ENCODE measurements around the gene NEDD4L. TPM values are rescaled to one million over a fixed set of nuclear protein-coding genes. Genes with fewer than 3 reads are reported as not detected.
A peak's percentile ranks its signal among the peaks of the same experiment; 100 is the strongest.

NEDD4L gene
- total RNA-seq, 4 donors from 2014 or later = 44.0 to 104 (median 59.6) TPM

GRCh38 chr18:58174285-58174684 lies 130.3 kb downstream of the NEDD4L start:
- no peak overlapping the region for H3K4me3 ChIP-seq

DNA sequence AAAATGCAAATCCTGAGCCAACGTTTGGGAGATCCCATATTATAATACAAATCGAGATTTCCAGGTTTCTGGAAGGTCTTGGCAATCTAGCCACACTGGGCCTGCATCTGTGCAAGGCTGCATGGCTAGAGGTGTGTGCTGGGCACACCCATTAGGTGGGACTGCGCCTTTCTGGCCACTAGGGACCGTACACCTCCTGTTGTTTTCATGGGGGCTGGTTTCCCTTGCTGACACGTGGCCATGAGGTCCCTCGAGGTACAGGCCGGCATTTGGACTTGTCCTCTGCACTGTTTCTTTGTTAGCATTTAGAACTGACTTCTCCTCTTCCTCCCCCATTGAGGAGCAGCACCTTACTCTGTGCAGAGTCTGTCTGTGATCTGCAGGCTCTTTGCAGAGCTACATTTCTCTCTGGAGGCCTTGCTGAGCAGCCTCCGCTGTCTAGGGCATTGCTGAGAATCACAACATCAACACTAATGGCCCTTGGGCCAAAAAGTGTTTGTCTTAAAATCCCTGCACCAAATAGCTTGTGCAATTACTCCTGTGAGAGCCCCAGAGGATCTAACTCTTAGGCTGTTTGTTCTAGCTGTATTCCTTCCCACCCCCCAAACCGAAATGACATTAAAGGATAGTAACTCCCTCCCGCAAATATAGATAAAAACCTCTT lies 131.2 kb downstream of the NEDD4L start:
- Histone ChIP-seq H3K36me3 (no peaks in the 10 kb centered on the region), H3K9me3 (no peaks in the 10 kb centered on the region), H3K27ac (no peak overlapping the region), H3K27me3 (no peaks in the 10 kb centered on the region), H3K4me3 (no peak overlapping the region), H3K4me1 (peaks cover 6% of the 10 kb centered on the region)
- TF ChIP-seq EP300 (IDR thresholded peaks at IDR 0.05) (no peak), POLR2AphosphoS5 (IDR thresholded peaks at IDR 0.05) (no peak), POLR2A (IDR thresholded peaks at IDR 0.05) (no peak)
- TF ChIP-seq, protein P1, sequence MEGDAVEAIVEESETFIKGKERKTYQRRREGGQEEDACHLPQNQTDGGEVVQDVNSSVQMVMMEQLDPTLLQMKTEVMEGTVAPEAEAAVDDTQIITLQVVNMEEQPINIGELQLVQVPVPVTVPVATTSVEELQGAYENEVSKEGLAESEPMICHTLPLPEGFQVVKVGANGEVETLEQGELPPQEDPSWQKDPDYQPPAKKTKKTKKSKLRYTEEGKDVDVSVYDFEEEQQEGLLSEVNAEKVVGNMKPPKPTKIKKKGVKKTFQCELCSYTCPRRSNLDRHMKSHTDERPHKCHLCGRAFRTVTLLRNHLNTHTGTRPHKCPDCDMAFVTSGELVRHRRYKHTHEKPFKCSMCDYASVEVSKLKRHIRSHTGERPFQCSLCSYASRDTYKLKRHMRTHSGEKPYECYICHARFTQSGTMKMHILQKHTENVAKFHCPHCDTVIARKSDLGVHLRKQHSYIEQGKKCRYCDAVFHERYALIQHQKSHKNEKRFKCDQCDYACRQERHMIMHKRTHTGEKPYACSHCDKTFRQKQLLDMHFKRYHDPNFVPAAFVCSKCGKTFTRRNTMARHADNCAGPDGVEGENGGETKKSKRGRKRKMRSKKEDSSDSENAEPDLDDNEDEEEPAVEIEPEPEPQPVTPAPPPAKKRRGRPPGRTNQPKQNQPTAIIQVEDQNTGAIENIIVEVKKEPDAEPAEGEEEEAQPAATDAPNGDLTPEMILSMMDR (IDR thresholded peaks at IDR 0.05) = no peak
- DNase-seq (ENCODE audit: low spot score in 2 of 2) = peak in 1 of 2 donors; percentile 54
- WGBS = 67% methylated on average over 10 of the region's 10 CpGs

More at GRCh38 chr18:58174285-58174684, 130.3 kb downstream of the NEDD4L start:
- TF ChIP-seq, protein P1 (IDR thresholded peaks at IDR 0.05) = no peak
- TF ChIP-seq POLR2A (IDR thresholded peaks at IDR 0.05) (no peak), EP300 (IDR thresholded peaks at IDR 0.05) (no peak), POLR2AphosphoS5 (IDR thresholded peaks at IDR 0.05) (no peak)
- Histone ChIP-seq H3K4me1 (peaks cover 6% of the 10 kb centered on the region), H3K9me3 (no peaks in the 10 kb centered on the region), H3K36me3 (no peaks in the 10 kb centered on the region), H3K27me3 (no peaks in the 10 kb centered on the region), H3K27ac (no peak overlapping the region)
- peak in 1 of 2 donors; percentile 49 for DNase-seq (ENCODE audit: low spot score in 2 of 2)
- 86% methylated on average over 12 of the region's 12 CpGs for WGBS

GRCh38 chr18:58175786-58176176 lies 131.8 kb downstream of the NEDD4L start:
- Histone ChIP-seq H3K36me3 (no peaks in the 10 kb centered on the region), H3K4me3 (no peak overlapping the region), H3K9me3 (no peaks in the 10 kb centered on the region), H3K27ac (no peak overlapping the region), H3K4me1 (peaks cover 9% of the 10 kb centered on the region), H3K27me3 (no peaks in the 10 kb centered on the region)
- DNase-seq (ENCODE audit: low spot score in 2 of 2) = no peak
- TF ChIP-seq POLR2AphosphoS5 (IDR thresholded peaks at IDR 0.05) (no peak), POLR2A (IDR thresholded peaks at IDR 0.05) (no peak), EP300 (IDR thresholded peaks at IDR 0.05) (no peak)
- TF ChIP-seq, protein P1 (IDR thresholded peaks at IDR 0.05) = no peak
- WGBS = 91% methylated on average over 5 of the region's 5 CpGs

- TF ChIP-seq, protein P1 (IDR thresholded peaks at IDR 0.05) = no peak
- no peak for TF ChIP-seq POLR2A (IDR thresholded peaks at IDR 0.05)
- no peak for TF ChIP-seq EP300 (IDR thresholded peaks at IDR 0.05)
- no peak for TF ChIP-seq POLR2AphosphoS5 (IDR thresholded peaks at IDR 0.05)
- peak in 1 of 2 donors; percentile 55 for DNase-seq (ENCODE audit: low spot score in 2 of 2)
- Histone ChIP-seq H3K27ac (no peak overlapping the region), H3K9me3 (no peaks in the 10 kb centered on the region), H3K36me3 (no peaks in the 10 kb centered on the region), H3K4me1 (peaks cover 10% of the 10 kb centered on the region), H3K4me3 (no peak overlapping the region), H3K27me3 (no peaks in the 10 kb centered on the region)
- WGBS = 42% methylated on average over 12 of the region's 12 CpGs
These were observed 133.1 kb downstream of the NEDD4L start for GRCh38 chr18:58177004-58177717.

DNA sequence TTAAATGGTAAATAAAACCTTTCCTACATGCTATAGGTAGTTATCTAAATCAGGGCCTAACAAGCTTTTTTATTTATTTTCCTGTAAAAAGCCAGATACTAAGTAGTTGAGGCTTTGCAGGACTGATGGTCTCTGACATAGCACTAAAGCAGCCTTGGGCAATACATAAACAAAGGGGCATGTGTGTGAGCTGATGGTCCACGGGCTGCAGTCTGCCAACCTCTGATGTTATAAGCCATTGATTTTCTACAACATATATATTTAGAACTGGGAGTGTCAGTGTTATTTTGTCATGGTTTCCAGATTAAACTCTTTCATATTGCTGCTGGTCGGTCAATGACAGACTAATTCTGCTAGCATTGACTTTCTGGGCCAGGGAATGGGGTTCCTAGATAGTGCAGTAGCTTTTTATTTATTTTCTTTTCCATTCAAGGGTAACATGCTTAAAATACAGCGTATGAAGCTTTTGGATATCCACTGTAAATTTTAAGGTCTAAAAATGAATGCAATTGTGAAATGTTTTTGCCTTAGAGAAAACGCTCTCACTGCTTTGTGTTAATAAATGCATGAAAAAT lies 134.0 kb downstream of the NEDD4L start:
- H3K9me3 ChIP-seq = no peaks in the 10 kb centered on the region
- peaks cover 10% of the 10 kb centered on the region for H3K4me1 ChIP-seq
- H3K27ac ChIP-seq = no peak overlapping the region
- 83% methylated on average over 4 of the region's 4 CpGs for WGBS
- H3K27me3 ChIP-seq = no peaks in the 10 kb centered on the region
- no peak overlapping the region for H3K4me3 ChIP-seq
- no peak for DNase-seq (ENCODE audit: low spot score in 2 of 2)
- no peak for TF ChIP-seq POLR2A (IDR thresholded peaks at IDR 0.05)
- TF ChIP-seq, protein P1 (IDR thresholded peaks at IDR 0.05) = no peak
- no peak for TF ChIP-seq EP300 (IDR thresholded peaks at IDR 0.05)
- no peak for TF ChIP-seq POLR2AphosphoS5 (IDR thresholded peaks at IDR 0.05)
- H3K36me3 ChIP-seq = no peaks in the 10 kb centered on the region
